Tibial artery (tissue), 4 donors: Measurements from ENCODE around the gene CC2D2A.

Experiments used
- DNase-seq, 2 donors: peaks; one replicate each; pipeline ENCODE4 v3.0.0-alpha.2; 2019
- H3K27ac ChIP-seq, 2 donors: fragments of 200-600 bp; sonication (generic) in 1 of 2; 1 replicate in 1 of 2; 2 replicates in 1 of 2; pipeline ENCODE4 v1.5.1; 2018 to 2019; ENCODE audit warnings: mild to moderate bottlenecking in 1 of 2
- H3K27me3 ChIP-seq, 2 donors: fragments of 200-600 bp; sonication (generic) in 1 of 2; one replicate each; pipeline versions ENCODE4 v1.5.1 to v1.6.0; 2016 to 2019
- H3K36me3 ChIP-seq, 3 donors: fragments of 200-600 bp; sonication (generic) in 2 of 3; one replicate each; pipeline ENCODE4 v1.5.1; 2016 to 2019; ENCODE audit warnings: mild to moderate bottlenecking in 2 of 3
- H3K4me1 ChIP-seq, 4 donors: fragments of 200-600 bp; sonication (generic) in 2 of 4; 1 replicate in 3 of 4; 2 replicates in 1 of 4; pipeline ENCODE4 v1.5.1; 2016 to 2019
- H3K4me3 ChIP-seq, 2 donors: fragments of 200-600 bp; sonication (generic) in 1 of 2; 1 replicate in 1 of 2; 2 replicates in 1 of 2; pipeline ENCODE4 v1.5.1; 2018 to 2019; ENCODE audit warnings: mild to moderate bottlenecking in 2 of 2
- H3K9me3 ChIP-seq, 3 donors: fragments of 200-600 bp; sonication (generic) in 1 of 3; one replicate each; pipeline ENCODE4 v1.5.1; 2016 to 2019
- intact Hi-C: fragments of 100-400 bp; cut with DNase I; formaldehyde crosslinking; loops from one replicate; pipeline ENCODE4 v1.15.0; 2023; ENCODE audit warnings: low total_unique reads
- TF ChIP-seq, protein P1 (sequence below), 2 experiments: fragments of 200-600 bp in 1 of 2; fragments of 450-650 bp in 1 of 2; IDR thresholded peaks; one replicate each; pipeline ENCODE4 v1.5.1; 2017 to 2019; ENCODE audit warnings: antibody characterized with exemption in 2 of 2, mild to moderate bottlenecking in 1 of 2, moderate library complexity in 1 of 2

The CC2D2A gene

DNA sequence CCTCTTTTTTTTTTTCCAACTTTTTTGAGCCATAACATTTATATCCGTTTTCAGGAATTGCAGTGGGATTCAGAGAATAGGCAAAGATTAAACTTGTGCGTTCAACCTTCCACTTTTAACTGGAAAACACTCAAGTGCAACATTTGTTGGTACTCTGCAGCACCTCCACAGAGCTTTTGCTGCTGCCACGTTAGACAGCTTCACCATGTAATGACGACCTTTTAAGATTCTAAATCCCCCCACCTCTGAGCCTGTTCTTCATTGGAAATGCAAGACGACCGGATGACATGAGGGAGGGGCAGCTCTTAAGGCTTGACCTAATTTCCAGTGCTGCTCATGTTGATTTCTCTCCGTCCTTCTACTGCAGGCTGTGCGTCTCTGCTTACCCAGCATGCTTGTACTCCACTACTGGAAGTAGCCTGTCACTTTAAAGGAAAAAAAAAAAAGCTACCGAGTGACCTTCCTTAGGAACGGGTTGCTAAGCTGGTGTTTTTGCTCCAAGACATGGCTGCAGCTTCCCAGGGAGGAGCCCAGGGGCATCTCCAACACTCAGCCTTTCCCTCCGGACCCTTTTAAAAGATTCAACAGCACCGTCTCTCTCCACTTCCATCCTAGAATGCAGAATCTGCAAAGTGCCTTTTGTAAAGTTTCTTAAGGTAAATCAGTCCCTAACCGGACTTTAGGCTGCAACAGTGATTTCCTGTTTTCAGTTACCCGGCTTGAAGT, at the start of gene CC2D2A:
Gene CC2D2A, plus strand, starts transcription at position 481 of the 726 bp plus-strand sequence. CDS start 6,051 bp downstream, outside the sequence.
- Histone ChIP-seq H3K27me3 (no peaks in the 10 kb centered on the region), H3K36me3 (no peaks in the 10 kb centered on the region), H3K4me3 (peak within 1 kb of the TSS; percentile 56 to 60), H3K27ac (peak within 1 kb of the TSS; percentile 67), H3K4me1 (peaks cover 0 to 41% (median 4%) of the 10 kb centered on the region in 4 donors), H3K9me3 (no peaks in the 10 kb centered on the region)
- no peak for DNase-seq
- intact Hi-C loops, result no loop called here
- TF ChIP-seq, protein P1, sequence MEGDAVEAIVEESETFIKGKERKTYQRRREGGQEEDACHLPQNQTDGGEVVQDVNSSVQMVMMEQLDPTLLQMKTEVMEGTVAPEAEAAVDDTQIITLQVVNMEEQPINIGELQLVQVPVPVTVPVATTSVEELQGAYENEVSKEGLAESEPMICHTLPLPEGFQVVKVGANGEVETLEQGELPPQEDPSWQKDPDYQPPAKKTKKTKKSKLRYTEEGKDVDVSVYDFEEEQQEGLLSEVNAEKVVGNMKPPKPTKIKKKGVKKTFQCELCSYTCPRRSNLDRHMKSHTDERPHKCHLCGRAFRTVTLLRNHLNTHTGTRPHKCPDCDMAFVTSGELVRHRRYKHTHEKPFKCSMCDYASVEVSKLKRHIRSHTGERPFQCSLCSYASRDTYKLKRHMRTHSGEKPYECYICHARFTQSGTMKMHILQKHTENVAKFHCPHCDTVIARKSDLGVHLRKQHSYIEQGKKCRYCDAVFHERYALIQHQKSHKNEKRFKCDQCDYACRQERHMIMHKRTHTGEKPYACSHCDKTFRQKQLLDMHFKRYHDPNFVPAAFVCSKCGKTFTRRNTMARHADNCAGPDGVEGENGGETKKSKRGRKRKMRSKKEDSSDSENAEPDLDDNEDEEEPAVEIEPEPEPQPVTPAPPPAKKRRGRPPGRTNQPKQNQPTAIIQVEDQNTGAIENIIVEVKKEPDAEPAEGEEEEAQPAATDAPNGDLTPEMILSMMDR (IDR thresholded peaks at IDR 0.05), result no peak

DNA sequence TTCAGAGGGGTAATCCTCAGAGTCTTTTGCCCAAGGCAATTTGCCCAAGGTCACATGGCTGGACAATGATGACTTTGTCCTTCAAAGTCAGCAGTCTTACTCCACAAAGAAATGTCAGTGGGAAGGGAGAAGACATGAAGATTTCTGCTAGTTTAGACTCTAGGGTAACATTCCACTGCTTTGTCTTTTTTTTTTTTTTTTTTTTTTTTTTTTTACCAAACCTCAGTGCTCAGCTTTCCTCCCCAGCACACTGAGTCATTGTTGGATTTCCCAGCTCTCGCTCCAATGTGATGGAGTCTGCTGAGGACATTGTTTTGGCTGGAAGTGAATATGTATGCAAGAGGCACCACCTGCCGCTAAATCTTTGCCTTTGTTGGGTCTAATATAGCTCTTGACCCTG, 49.0 kb upstream of the CC2D2A start:
- TF ChIP-seq, protein P1 (IDR thresholded peaks at IDR 0.05), result no peak
- H3K4me3 ChIP-seq, result no peak overlapping the region
- DNase-seq, result no peak
- H3K4me1 ChIP-seq, result peaks cover 0 to 98% (median 52%) of the 10 kb centered on the region in 4 donors
- H3K27me3 ChIP-seq, result no peaks in the 10 kb centered on the region
- H3K36me3 ChIP-seq, result no peaks in the 10 kb centered on the region
- H3K9me3 ChIP-seq, result no peaks in the 10 kb centered on the region
- peak overlapping the region; percentile 71 to 75 for H3K27ac ChIP-seq
- intact Hi-C loops, result loop anchor here (5.0 to 10.0 kb wide), 2 partner anchors 37 to 416 kb away; partner anchors contain the start of gene CPEB2

DNA sequence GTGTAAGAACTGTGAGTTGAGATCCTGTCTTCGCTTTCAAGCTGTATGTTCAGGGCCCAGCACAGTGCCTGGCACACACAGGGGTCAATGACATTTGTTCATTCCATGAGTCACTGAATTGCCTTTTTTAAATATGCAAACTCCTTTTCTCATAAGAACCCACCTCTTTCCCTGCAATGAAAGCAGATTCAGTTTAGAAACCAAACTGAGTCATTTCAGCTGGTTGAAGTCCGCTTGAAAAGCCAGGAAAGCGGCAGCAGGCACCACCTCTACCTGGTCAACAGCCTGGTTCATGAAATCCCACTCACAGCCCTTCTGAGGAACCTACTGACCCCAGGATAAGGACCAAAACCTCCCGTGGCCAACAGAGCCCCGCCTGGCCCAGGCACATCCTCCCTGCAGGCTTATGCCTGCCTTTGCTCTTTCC, 46.4 kb upstream of the CC2D2A start:
- Histone ChIP-seq H3K9me3 (no peaks in the 10 kb centered on the region), H3K27me3 (no peaks in the 10 kb centered on the region), H3K4me1 (peaks cover 0 to 95% (median 34%) of the 10 kb centered on the region in 4 donors), H3K27ac (peak overlapping the region; percentile 38 to 77), H3K36me3 (no peaks in the 10 kb centered on the region), H3K4me3 (no peak overlapping the region)
- intact Hi-C loops, result loop anchor here (5.0 to 10.0 kb wide), 2 partner anchors 34 to 418 kb away; partner anchors contain the start of gene CPEB2
- TF ChIP-seq, protein P1 (IDR thresholded peaks at IDR 0.05), result no peak
- DNase-seq, result no peak

DNA sequence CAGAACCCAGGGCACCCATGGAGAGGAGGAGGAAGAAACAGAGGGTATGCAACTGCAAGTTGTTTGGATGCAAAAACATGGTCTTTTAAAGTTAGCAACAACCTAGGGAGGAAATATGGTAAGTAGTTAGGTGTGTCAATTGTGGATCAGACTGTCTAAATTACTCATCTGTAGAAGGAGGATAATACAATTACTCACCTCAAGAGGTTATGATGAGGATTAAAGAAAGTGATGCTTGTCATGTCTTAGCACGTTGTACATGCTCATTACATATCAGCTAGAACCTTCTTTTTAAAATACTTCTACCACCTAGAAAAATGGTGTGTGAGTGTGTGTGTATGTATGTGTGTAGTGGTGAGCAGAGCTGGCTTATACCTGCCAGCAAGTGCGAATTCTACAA, 44.2 kb upstream of the CC2D2A start:
- H3K27ac ChIP-seq, result peak overlapping the region; percentile 73 to 77
- H3K27me3 ChIP-seq, result no peaks in the 10 kb centered on the region
- H3K4me3 ChIP-seq, result peak overlapping the region; percentile 44 to 48
- intact Hi-C loops, result loop anchor here (10.0 kb wide), 1 partner anchor 421 kb away; the partner anchor contains the start of gene CPEB2
- H3K36me3 ChIP-seq, result no peaks in the 10 kb centered on the region
- TF ChIP-seq, protein P1 (IDR thresholded peaks at IDR 0.05), result no peak
- DNase-seq, result no peak
- H3K4me1 ChIP-seq, result peaks cover 0 to 94% (median 28%) of the 10 kb centered on the region in 4 donors
- H3K9me3 ChIP-seq, result no peaks in the 10 kb centered on the region

DNA sequence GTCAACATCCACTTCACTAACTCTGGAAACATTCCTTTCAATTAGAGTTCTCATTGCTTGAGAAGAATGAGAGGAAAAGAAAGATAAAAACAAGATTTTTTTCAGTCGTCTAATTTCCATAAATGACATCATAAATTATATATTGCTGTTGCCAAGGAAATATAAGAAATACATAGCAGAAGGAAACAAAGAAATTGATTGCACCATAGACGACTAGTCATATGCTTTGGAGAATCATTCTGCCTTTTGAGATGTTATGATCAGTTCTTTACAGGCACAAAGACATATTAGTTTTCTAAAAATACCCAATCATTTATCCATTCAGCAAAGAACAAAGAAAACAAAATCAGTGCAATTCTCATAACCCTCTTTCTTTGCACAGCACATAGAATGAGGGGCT, 42.5 kb upstream of the CC2D2A start:
- no peaks in the 10 kb centered on the region for H3K27me3 ChIP-seq
- H3K9me3 ChIP-seq, result no peaks in the 10 kb centered on the region
- H3K27ac ChIP-seq, result peak overlapping the region; percentile 73 to 77
- no peak for DNase-seq
- peak overlapping the region; percentile 44 to 48 for H3K4me3 ChIP-seq
- H3K4me1 ChIP-seq, result peaks cover 0 to 96% (median 32%) of the 10 kb centered on the region in 4 donors
- TF ChIP-seq, protein P1 (IDR thresholded peaks at IDR 0.05), result no peak
- H3K36me3 ChIP-seq, result no peaks in the 10 kb centered on the region
- intact Hi-C loops, result loop anchor here (10.0 kb wide), 1 partner anchor 422 kb away; the partner anchor contains the start of gene CPEB2
